ENCODE measurements around the gene PAX1. TPM values are rescaled to one million over a fixed set of nuclear protein-coding genes. Genes with fewer than 3 reads are reported as not detected.

PAX1 gene
- total and polyA plus RNA-seq, 9 of the 15 experiments (the other 6 are each of a cell fraction or from before 2014, with no cell fraction given) = not detected

GRCh38 chr20:21656308-21657067 is 49.0 kb upstream of the PAX1 start (continued):
- TF ChIP-seq ZNF668 (CRISPR knock-in tag; IDR thresholded peaks at IDR 0.05) (peak; percentile 87; the same call in 1 of the 2 replicates), THAP12 (CRISPR knock-in tag; IDR thresholded peaks at IDR 0.05) (no peak), GABPB2 (CRISPR knock-in tag; conservative IDR thresholded peaks at IDR 0.05) (no peak), ZNF41 (CRISPR knock-in tag; conservative IDR thresholded peaks at IDR 0.05) (0 out of 2 replicates have a peak, but pooled peaks have one; percentile 38), ZFPM2 (CRISPR knock-in tag; IDR thresholded peaks at IDR 0.05) (no peak), ZNF639 (CRISPR knock-in tag; conservative IDR thresholded peaks at IDR 0.05 in 1 of 2, IDR thresholded peaks at IDR 0.05 in 1 of 2) (peak in 1 of 2 experiments; percentile 62; a peak in 1 of 4 replicates), HNRNPK (IDR thresholded peaks at IDR 0.05; ENCODE audit: low read depth, low read length, poor library complexity, severe bottlenecking) (no peak), NFIX (CRISPR knock-in tag; IDR thresholded peaks at IDR 0.05; ENCODE audit: low read depth) (0 out of 2 replicates have a peak, but pooled peaks have one; percentile 5), ZBTB33 (CRISPR knock-in tag; IDR thresholded peaks at IDR 0.05) (no peak), ZNF347 (CRISPR knock-in tag; IDR thresholded peaks at IDR 0.05; ENCODE audit: low read depth) (no peak), ZNF224 (CRISPR knock-in tag; IDR thresholded peaks at IDR 0.05) (no peak), FUS (optimal IDR thresholded peaks at IDR 0.05; ENCODE audit: low read depth, low read length) (no peak), ZNF23 (CRISPR knock-in tag; IDR thresholded peaks at IDR 0.05) (0 out of 2 replicates have a peak, but pooled peaks have one; percentile 21), ESRRB (CRISPR knock-in tag; IDR thresholded peaks at IDR 0.05; ENCODE audit: borderline replicate concordance) (no peak), ZNF79 (CRISPR knock-in tag; IDR thresholded peaks at IDR 0.05; ENCODE audit: low read depth) (peak; percentile 91), ZNF184 (CRISPR knock-in tag; IDR thresholded peaks at IDR 0.05) (no peak), ETS2 (tag; IDR thresholded peaks at IDR 0.05; ENCODE audit: borderline replicate concordance, poor library complexity, severe bottlenecking) (peak; percentile 13), BCL6 (CRISPR knock-in tag; IDR thresholded peaks at IDR 0.05) (peak; percentile 75; the same call in 1 of the 2 replicates), ZNF311 (CRISPR knock-in tag; IDR thresholded peaks at IDR 0.05) (peak; percentile 90), SRSF9 (IDR thresholded peaks at IDR 0.05; ENCODE audit: borderline replicate concordance, low read depth, low read length) (no peak), TCF3 (CRISPR knock-in tag; IDR thresholded peaks at IDR 0.05) (no peak)
- TF ChIP-seq, protein P1, sequence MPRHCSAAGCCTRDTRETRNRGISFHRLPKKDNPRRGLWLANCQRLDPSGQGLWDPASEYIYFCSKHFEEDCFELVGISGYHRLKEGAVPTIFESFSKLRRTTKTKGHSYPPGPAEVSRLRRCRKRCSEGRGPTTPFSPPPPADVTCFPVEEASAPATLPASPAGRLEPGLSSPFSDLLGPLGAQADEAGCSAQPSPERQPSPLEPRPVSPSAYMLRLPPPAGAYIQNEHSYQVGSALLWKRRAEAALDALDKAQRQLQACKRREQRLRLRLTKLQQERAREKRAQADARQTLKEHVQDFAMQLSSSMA (CRISPR knock-in tag; IDR thresholded peaks at IDR 0.05) = no peak
